Neural progenitor cell (in vitro differentiated cells): Measurements from ENCODE around the gene TREX2. TPM values are rescaled to one million over a fixed set of nuclear protein-coding genes. Genes with fewer than 3 reads are reported as not detected.

ENCODE experiments used
- DNase-seq: peaks from one replicate; pipeline ENCODE4 v3.0.0-alpha.2; 2016; ENCODE audit warnings: low spot score
- H2AFZ ChIP-seq: fragments of 200-600 bp; sonication (generic); replicated peaks from 2 replicates; pipeline ENCODE4 v1.6.1; 2016; ENCODE audit warnings: antibody characterized with exemption
- H3F3A ChIP-seq: fragments of 200-600 bp; sonication (generic); 2 replicates; pipeline ENCODE4 v1.6.1; 2016; ENCODE audit warnings: antibody characterized with exemption, low read depth
- H3K27ac ChIP-seq: fragments of 200-600 bp; sonication (generic); 2 replicates; pipeline ENCODE4 v1.5.1; 2016; ENCODE audit warnings: mild to moderate bottlenecking
- H3K27me3 ChIP-seq: fragments of 200-600 bp; sonication (generic); 2 replicates; pipeline ENCODE4 v1.6.1; 2016; ENCODE audit warnings: mild to moderate bottlenecking, moderate library complexity
- H3K36me3 ChIP-seq: fragments of 200-600 bp; sonication (generic); 2 replicates; pipeline ENCODE4 v1.5.1; 2016
- H3K4me1 ChIP-seq: fragments of 200-600 bp; sonication (generic); 2 replicates; pipeline ENCODE4 v1.6.1; 2016; ENCODE audit warnings: mixed run types
- H3K4me2 ChIP-seq: fragments of 200-600 bp; sonication (generic); 2 replicates; pipeline ENCODE4 v1.6.1; 2016
- H3K4me3 ChIP-seq: fragments of 200-600 bp; sonication (generic); 2 replicates; pipeline ENCODE4 v1.5.1; 2016
- H3K79me2 ChIP-seq: fragments of 200-600 bp; sonication (generic); 2 replicates; pipeline ENCODE4 v1.6.1; 2016; ENCODE audit warnings: low read depth
- H3K9ac ChIP-seq: fragments of 200-600 bp; sonication (generic); 2 replicates; pipeline ENCODE4 v1.6.1; 2016
- H3K9me3 ChIP-seq: fragments of 200-600 bp; sonication (generic); 2 replicates; pipeline ENCODE4 v1.5.1; 2016; ENCODE audit warnings: low read depth
- H4K20me1 ChIP-seq: fragments of 200-600 bp; sonication (generic); 2 replicates; pipeline ENCODE4 v1.6.1; 2016; ENCODE audit warnings: low read depth
- H3K27ac Mint-ChIP-seq: 3 replicates; pipeline ENCODE4 v1.8.0; 2021; ENCODE audit warnings: mixed read lengths
- H3K27me3 Mint-ChIP-seq: 2 replicates; pipeline ENCODE4 v1.8.0; 2022; ENCODE audit warnings: low read depth, mild to moderate bottlenecking, inconsistent platforms, moderate library complexity, mixed read lengths; ENCODE audit not compliant: insufficient read depth
- H3K36me3 Mint-ChIP-seq: 3 replicates; pipeline ENCODE4 v1.8.0; 2021; ENCODE audit warnings: mixed read lengths
- H3K4me1 Mint-ChIP-seq: 3 replicates; pipeline ENCODE4 v1.8.0; 2021; ENCODE audit warnings: mixed read lengths
- H3K4me3 Mint-ChIP-seq: 3 replicates; pipeline ENCODE4 v1.8.0; 2021; ENCODE audit warnings: mild to moderate bottlenecking, moderate library complexity, mixed read lengths
- H3K9me3 Mint-ChIP-seq: 3 replicates; pipeline ENCODE4 v1.8.0; 2020; ENCODE audit warnings: mixed read lengths
- CTCF ChIP-seq: fragments of 200-600 bp; sonication (generic); IDR thresholded peaks from 2 replicates; pipeline ENCODE4 v1.5.1; 2017; ENCODE audit warnings: antibody characterized with exemption, mild to moderate bottlenecking
- EZH2 ChIP-seq: fragments of 200-600 bp; sonication (generic); IDR thresholded peaks from 2 replicates; pipeline ENCODE4 v1.6.1; 2017; ENCODE audit warnings: antibody characterized with exemption, mild to moderate bottlenecking, moderate library complexity
- EZH2phosphoT487 ChIP-seq: fragments of 200-600 bp; sonication (generic); IDR thresholded peaks from 2 replicates; pipeline ENCODE4 v1.6.1; 2017; ENCODE audit warnings: antibody characterized with exemption
- total RNA-seq: library from RNA; depleted of rRNA; stranded (reverse); fragments of >200 nt; gene quantifications from 2 replicates; pipeline ENCODE4 v1.2.3, GENCODE V29; 2015; ENCODE audit warnings: low replicate concordance

The TREX2 gene
- total RNA-seq, 1 donor from 2014 or later, result not detected

DNA sequence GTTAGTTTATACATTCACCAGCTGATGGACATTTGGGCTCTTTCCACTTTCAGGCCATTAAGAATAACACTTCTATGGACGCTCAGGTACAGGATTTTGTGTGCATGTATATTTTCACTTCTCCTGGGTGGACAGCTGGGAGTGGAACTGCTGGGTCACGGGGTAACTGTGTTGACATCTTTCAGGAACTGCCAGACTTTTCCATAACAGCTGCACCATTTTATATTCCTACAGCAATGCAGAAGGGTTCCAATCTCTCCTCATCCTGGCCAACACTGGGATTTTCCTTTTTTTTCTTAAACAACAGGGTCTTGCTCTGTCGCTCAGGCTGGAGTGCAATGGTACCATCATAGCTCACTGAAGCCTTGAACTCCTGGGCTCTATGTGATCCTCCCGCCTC lies 12.6 kb upstream of the TREX2 start:
- Mint-ChIP-seq H3K27me3 (peaks cover 2% of the 10 kb centered on the region), H3K9me3 (peaks cover 20% of the 10 kb centered on the region), H3K36me3 (peaks cover 8% of the 10 kb centered on the region), H3K27ac (no peak overlapping the region), H3K4me1 (no peaks in the 10 kb centered on the region), H3K4me3 (no peak overlapping the region)
- Histone ChIP-seq H3K4me3 (no peak overlapping the region), H3K27me3 (no peaks in the 10 kb centered on the region), H3K9ac (no peak overlapping the region), H3K36me3 (no peaks in the 10 kb centered on the region), H3F3A (no peaks in the 10 kb centered on the region), H4K20me1 (no peaks in the 10 kb centered on the region), H3K79me2 (no peaks in the 10 kb centered on the region), H2AFZ (no peak overlapping the region), H3K27ac (no peak overlapping the region), H3K4me2 (no peak overlapping the region), H3K9me3 (no peaks in the 10 kb centered on the region), H3K4me1 (no peaks in the 10 kb centered on the region)
- no peak for DNase-seq
- TF ChIP-seq EZH2, result no peak
- no peak for TF ChIP-seq CTCF
- no peak for TF ChIP-seq EZH2phosphoT487

GRCh38 chrX:153457827-153458466 lies 12.1 kb upstream of the TREX2 start:
- no peaks in the 10 kb centered on the region for H3K36me3 ChIP-seq
- no peaks in the 10 kb centered on the region for H3K4me1 ChIP-seq
- Mint-ChIP-seq H3K4me3 (no peak overlapping the region), H3K4me1 (no peaks in the 10 kb centered on the region), H3K27ac (no peak overlapping the region), H3K36me3 (peaks cover 8% of the 10 kb centered on the region), H3K27me3 (peaks cover 2% of the 10 kb centered on the region), H3K9me3 (peaks cover 15% of the 10 kb centered on the region)
- H3K4me3 ChIP-seq, result no peak overlapping the region
- no peak overlapping the region for H2AFZ ChIP-seq
- no peaks in the 10 kb centered on the region for H3K27me3 ChIP-seq
- no peaks in the 10 kb centered on the region for H3F3A ChIP-seq
- H3K27ac ChIP-seq, result no peak overlapping the region
- H3K4me2 ChIP-seq, result no peak overlapping the region
- no peak overlapping the region for H3K9ac ChIP-seq
- H4K20me1 ChIP-seq, result no peaks in the 10 kb centered on the region
- no peaks in the 10 kb centered on the region for H3K9me3 ChIP-seq
- no peak for DNase-seq
- H3K79me2 ChIP-seq, result no peaks in the 10 kb centered on the region
- no peak for TF ChIP-seq EZH2
- no peak for TF ChIP-seq EZH2phosphoT487
- no peak for TF ChIP-seq CTCF

GRCh38 chrX:153457136-153457825 lies 11.4 kb upstream of the TREX2 start:
- Mint-ChIP-seq H3K36me3 (peaks cover 8% of the 10 kb centered on the region), H3K4me3 (no peak overlapping the region), H3K27me3 (peaks cover 2% of the 10 kb centered on the region), H3K9me3 (peaks cover 14% of the 10 kb centered on the region), H3K4me1 (no peaks in the 10 kb centered on the region), H3K27ac (no peak overlapping the region)
- no peaks in the 10 kb centered on the region for H3K79me2 ChIP-seq
- H3K9me3 ChIP-seq, result no peaks in the 10 kb centered on the region
- no peaks in the 10 kb centered on the region for H3K27me3 ChIP-seq
- H3K36me3 ChIP-seq, result no peaks in the 10 kb centered on the region
- H3K4me1 ChIP-seq, result no peaks in the 10 kb centered on the region
- no peaks in the 10 kb centered on the region for H4K20me1 ChIP-seq
- no peaks in the 10 kb centered on the region for H3F3A ChIP-seq
- H3K27ac ChIP-seq, result no peak overlapping the region
- H3K4me2 ChIP-seq, result no peak overlapping the region
- H3K4me3 ChIP-seq, result no peak overlapping the region
- no peak overlapping the region for H3K9ac ChIP-seq
- H2AFZ ChIP-seq, result no peak overlapping the region
- TF ChIP-seq EZH2 (no peak), CTCF (no peak), EZH2phosphoT487 (no peak)
- no peak for DNase-seq
